A549 (cell line): Measurements from ENCODE around the gene EHBP1. TPM values are rescaled to one million over a fixed set of nuclear protein-coding genes. Genes with fewer than 3 reads are reported as not detected.
A peak's percentile ranks its signal among the peaks of the same experiment; 100 is the strongest.

Experiments used
- ATAC-seq, 2 experiments: fragments of 200-7000 bp in 1 of 2; fragments of >200 bp in 1 of 2; cut with Nextera tagmentation in 1 of 2; cut with Tn5 transposase in 1 of 2; 3 replicates each; pipeline versions ENCODE4 v1.8.0 to v1.9.1; 2018 to 2020; ENCODE audit warnings: mild to moderate bottlenecking in 1 of 2, moderate library complexity in 1 of 2
- CTCF ChIA-PET: fragments of 300-600 bp; sonication (Branson Sonifier 250); formaldehyde crosslinking; extraction: SDS; loops from one replicate; lab custom pipeline; 2021; ENCODE audit warnings: antibody characterized with exemption, inconsistent platforms; lab: Yijun Ruan, JAX
- POLR2A ChIA-PET: fragments of 350-600 bp; formaldehyde crosslinking; extraction: SDS; loops from one replicate; lab custom pipeline; 2021; ENCODE audit warnings: antibody characterized with exemption, inconsistent platforms; lab: Yijun Ruan, JAX
- DNase-seq, 2 experiments: peaks; one replicate each; pipeline versions ENCODE4 v3.0.0 to v3.0.0-alpha.2; 2011 to 2016; ENCODE audit warnings: low read depth in 1 of 2, low spot score in 1 of 2
- FAIRE-seq: peaks from 2 replicates; lab custom pipeline; 2011; peaks lifted over from hg19 to GRCh38; lab: Jason Lieb, UNC
- H3K27ac ChIP-seq, 2 experiments: fragments of >200 bp; sonication (Bioruptor Twin); formaldehyde crosslinking; 3 replicates each; pipeline ENCODE4 v1.5.1; 2016 to 2017
- H3K4me1 ChIP-seq: fragments of >200 bp; sonication (Bioruptor Twin); formaldehyde crosslinking; 3 replicates; pipeline ENCODE4 v1.6.1; 2016
- H3K4me2 ChIP-seq: fragments of >200 bp; sonication (Bioruptor Twin); formaldehyde crosslinking; 3 replicates; pipeline ENCODE4 v1.6.1; 2016
- H3K4me3 ChIP-seq: fragments of >200 bp; sonication (Bioruptor Twin); formaldehyde crosslinking; 3 replicates; pipeline ENCODE4 v1.5.1; 2016
- H3K9me3 ChIP-seq: fragments of >200 bp; sonication (Bioruptor Twin); formaldehyde crosslinking; 3 replicates; pipeline ENCODE4 v1.6.1; 2016
- CEBPB ChIP-seq, 2 experiments: fragments of >200 bp in 1 of 2; sonication (Bioruptor Twin) in 1 of 2; formaldehyde crosslinking in 1 of 2; IDR thresholded peaks; 2 replicates each; pipeline ENCODE4 v1.6.1; 2012 to 2016
- CHD2 ChIP-seq: fragments of 150-350 bp; IDR thresholded peaks from 2 replicates; pipeline ENCODE4 v1.6.1; 2014; ENCODE audit warnings: low read length; ENCODE audit not compliant: partially characterized antibody
- CTCF ChIP-seq: fragments of >200 bp; sonication (Bioruptor Twin); formaldehyde crosslinking; IDR thresholded peaks from 3 replicates; pipeline ENCODE4 v1.5.1; 2016
- ELK1 ChIP-seq: fragments of 150-350 bp; IDR thresholded peaks from 2 replicates; pipeline ENCODE4 v1.6.1; 2014; ENCODE audit warnings: low read depth, mild to moderate bottlenecking, low read length
- FOSL2 ChIP-seq, 2 experiments: fragments of 450-650 bp in 1 of 2; fragments of >200 bp in 1 of 2; sonication (Bioruptor Twin) in 1 of 2; formaldehyde crosslinking; IDR thresholded peaks; 2 replicates each; pipeline versions ENCODE4 v1.5.0 to v1.6.1; 2016 to 2020; ENCODE audit warnings: mild to moderate bottlenecking in 1 of 2, moderate library complexity in 1 of 2
- HOXA7 ChIP-seq: fragments of 250-450 bp; sonication (Bioruptor Pico); IDR thresholded peaks from 2 replicates; pipeline ENCODE4 v1.5.0; 2020; ENCODE audit warnings: mild to moderate bottlenecking, moderate library complexity
- JUNB ChIP-seq: fragments of >200 bp; sonication (Bioruptor Twin); formaldehyde crosslinking; IDR thresholded peaks from 2 replicates; pipeline ENCODE4 v1.6.1; 2016
- KDM1A ChIP-seq: fragments of 200-600 bp; sonication (generic); IDR thresholded peaks from 2 replicates; pipeline ENCODE4 v1.6.1; 2016; ENCODE audit warnings: low read depth, mild to moderate bottlenecking
- KDM5A ChIP-seq: fragments of 200-600 bp; sonication (generic); IDR thresholded peaks from 2 replicates; pipeline ENCODE4 v1.6.1; 2016; ENCODE audit warnings: antibody characterized with exemption, mild to moderate bottlenecking
- MAFK ChIP-seq: fragments of 450-650 bp; IDR thresholded peaks from 2 replicates; pipeline ENCODE4 v1.6.1; 2014; ENCODE audit not compliant: partially characterized antibody
- MAZ ChIP-seq: fragments of 150-350 bp; IDR thresholded peaks from 2 replicates; pipeline ENCODE4 v1.6.1; 2014; ENCODE audit warnings: antibody characterized with exemption, low read depth, low read length, borderline replicate concordance
- POLR2A ChIP-seq: IDR thresholded peaks from 2 replicates; pipeline ENCODE4 v1.6.1; 2012; ENCODE audit warnings: mild to moderate bottlenecking, low read length
- POLR2AphosphoS2 ChIP-seq: conservative IDR thresholded peaks from 2 replicates; pipeline ENCODE4 v1.6.1; 2012; ENCODE audit warnings: low read length, improper control_type of control experiment, inconsistent platforms
- RAD21 ChIP-seq, 2 experiments: fragments of >200 bp in 1 of 2; sonication (Bioruptor Twin) in 1 of 2; formaldehyde crosslinking in 1 of 2; IDR thresholded peaks in 1 of 2; conservative IDR thresholded peaks in 1 of 2; 2 replicates in 1 of 2; 3 replicates in 1 of 2; pipeline ENCODE4 v1.6.1; 2012 to 2018; ENCODE audit warnings: inconsistent platforms in 1 of 2
- RNF2 ChIP-seq: fragments of 200-600 bp; sonication (generic); IDR thresholded peaks from 2 replicates; pipeline ENCODE4 v1.6.1; 2016; ENCODE audit warnings: low read depth, mild to moderate bottlenecking, antibody characterized with exemption, moderate library complexity, borderline replicate concordance
- TP53 ChIP-seq: fragments of 250-450 bp; sonication (Bioruptor Pico); IDR thresholded peaks from 2 replicates; pipeline ENCODE4 v1.5.0; 2021; ENCODE audit warnings: mild to moderate bottlenecking, moderate library complexity
- ZFP36 ChIP-seq: fragments of 450-650 bp; IDR thresholded peaks from 2 replicates; pipeline ENCODE4 v1.6.1; 2014; ENCODE audit warnings: borderline replicate concordance; ENCODE audit not compliant: partially characterized antibody
- WGBS: methylation state at CpG from one replicate; pipeline ENCODE4 v1.1.6; 2017; ENCODE audit errors: missing lambda C conversion rate; 5-methylcytosine and 5-hydroxymethylcytosine counted together
- polyA plus RNA-seq, 4 experiments: library from polyadenylated mRNA; depleted of rRNA in 3 of 4; stranded (reverse); fragments of >200 nt; fragmentation: RNase III in 1 of 4; extraction: RNeasy Plus Mini Kit Qiagen cat#74134 plus additional on column Dnase treatment in 1 of 4; gene quantifications; 2 replicates in 3 of 4; 3 replicates in 1 of 4; pipeline ENCODE4 v1.2.3, GENCODE V29; 2011 to 2017
- TF ChIP-seq, protein P1 (sequence below): IDR thresholded peaks from 2 replicates; pipeline ENCODE4 v1.6.1; 2012
- TF ChIP-seq, protein P2 (sequence below): IDR thresholded peaks from 2 replicates; pipeline ENCODE4 v1.6.1; 2012; ENCODE audit warnings: low read depth, borderline replicate concordance
- TF ChIP-seq, protein P3 (sequence below): fragments of >200 bp; sonication (Bioruptor Twin); formaldehyde crosslinking; IDR thresholded peaks from 2 replicates; pipeline ENCODE4 v1.6.1; 2016

The EHBP1 gene
- polyA plus RNA-seq, 2 of the 4 experiments (the other 2 are of a cell fraction), result 65.7 to 204 TPM

GRCh38 chr2:62939735-62940491, 234.4 kb downstream of the EHBP1 start:
- TF ChIP-seq MAFK (peak; percentile 91), FOSL2 (IDR thresholded peaks at IDR 0.05) (no peak), FOSL2 (CRISPR knock-in tag; IDR thresholded peaks at IDR 0.05) (no peak)
- TF ChIP-seq, protein P1, sequence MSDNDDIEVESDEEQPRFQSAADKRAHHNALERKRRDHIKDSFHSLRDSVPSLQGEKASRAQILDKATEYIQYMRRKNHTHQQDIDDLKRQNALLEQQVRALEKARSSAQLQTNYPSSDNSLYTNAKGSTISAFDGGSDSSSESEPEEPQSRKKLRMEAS, result no peak
- no peaks in the 10 kb centered on the region for H3K9me3 ChIP-seq
- H3K4me2 ChIP-seq, result no peak overlapping the region
- H3K4me3 ChIP-seq, result no peak overlapping the region
- H3K4me1 ChIP-seq, result no peaks in the 10 kb centered on the region
- peak in 1 of 2 experiments; percentile 24 for DNase-seq
- no peak for FAIRE-seq
- WGBS, result 87% methylated on average over 5 of the region's 5 CpGs
- POLR2A ChIA-PET, result no interaction called here
- CTCF ChIA-PET, result interaction anchor here (0.5 to 0.7 kb wide), 2 partner anchors 13 to 1198 kb away, joined by 3 read pairs; no protein-coding TSS in a partner anchor
- ATAC-seq, result peak; percentile 71 to 72; a peak in 5 of 6 replicates
- H3K27ac ChIP-seq, result no peak overlapping the region

DNA sequence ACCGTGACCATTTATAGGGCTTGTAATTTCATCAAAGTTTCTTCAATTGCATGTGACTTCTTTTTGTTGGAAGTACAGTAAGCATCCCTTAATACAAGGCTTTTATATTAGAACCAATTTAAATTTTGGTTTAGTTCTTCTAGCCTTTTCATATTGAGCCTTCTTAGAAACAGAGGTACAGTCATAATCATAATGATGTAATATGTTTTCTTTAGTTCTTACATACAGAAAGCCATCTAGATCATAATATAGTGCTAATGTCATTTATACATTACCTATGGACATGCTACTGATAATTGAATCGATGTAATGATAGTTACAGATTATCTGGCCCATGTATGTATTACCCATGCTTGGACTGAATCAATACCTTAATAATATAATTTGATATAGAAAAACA, 235.2 kb downstream of the EHBP1 start:
- 95% methylated on average over 2 of the region's 2 CpGs for WGBS
- no peak for TF ChIP-seq POLR2A
- TF ChIP-seq HOXA7 (CRISPR knock-in tag), result no peak
- TF ChIP-seq TP53 (CRISPR knock-in tag), result no peak
- no peak for TF ChIP-seq CTCF
- TF ChIP-seq, protein P2, sequence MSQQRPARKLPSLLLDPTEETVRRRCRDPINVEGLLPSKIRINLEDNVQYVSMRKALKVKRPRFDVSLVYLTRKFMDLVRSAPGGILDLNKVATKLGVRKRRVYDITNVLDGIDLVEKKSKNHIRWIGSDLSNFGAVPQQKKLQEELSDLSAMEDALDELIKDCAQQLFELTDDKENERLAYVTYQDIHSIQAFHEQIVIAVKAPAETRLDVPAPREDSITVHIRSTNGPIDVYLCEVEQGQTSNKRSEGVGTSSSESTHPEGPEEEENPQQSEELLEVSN, result no peak
- Histone ChIP-seq H3K4me2 (no peak overlapping the region), H3K9me3 (no peaks in the 10 kb centered on the region), H3K27ac (no peak overlapping the region), H3K4me1 (no peaks in the 10 kb centered on the region), H3K4me3 (no peak overlapping the region)
- POLR2A ChIA-PET, result no interaction called here
- CTCF ChIA-PET, result no interaction called here
- no peak for ATAC-seq
- FAIRE-seq, result peak; percentile 72
- DNase-seq, result no peak

DNA sequence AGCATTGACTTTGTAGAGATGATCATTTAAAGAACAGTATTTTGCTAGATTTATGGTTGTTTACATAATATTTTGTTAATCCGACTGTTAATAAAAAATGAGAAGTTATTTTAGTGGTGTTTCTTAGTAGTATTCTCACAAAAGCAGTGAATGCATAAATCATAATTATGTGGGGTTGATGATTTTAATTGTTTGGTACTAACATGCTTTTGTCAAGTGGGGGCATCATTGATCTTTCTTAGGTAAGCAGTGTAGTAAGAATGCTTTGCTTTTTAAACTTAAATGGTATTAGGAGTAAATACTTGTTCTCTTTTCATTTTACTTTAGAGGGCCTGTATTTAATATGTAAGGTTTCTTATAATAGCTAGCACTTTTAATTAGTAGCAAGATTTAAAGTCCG, 235.9 kb downstream of the EHBP1 start:
- H3K9me3 ChIP-seq, result no peaks in the 10 kb centered on the region
- H3K4me1 ChIP-seq, result no peaks in the 10 kb centered on the region
- DNase-seq, result no peak
- 88% methylated on average over 2 of the region's 2 CpGs for WGBS
- no peak overlapping the region for H3K27ac ChIP-seq
- peak; percentile 23 for FAIRE-seq
- POLR2A ChIA-PET, result no interaction called here
- ATAC-seq, result no peak
- TF ChIP-seq RAD21 (conservative IDR thresholded peaks at IDR 0.05 in 1 of 2, IDR thresholded peaks at IDR 0.05 in 1 of 2) (0 out of 5 replicates have a peak, but pooled peaks of 1 of the 2 experiments have one; percentile 9), MAZ (no peak), POLR2AphosphoS2 (no peak)
- CTCF ChIA-PET, result no interaction called here
- H3K4me2 ChIP-seq, result no peak overlapping the region
- H3K4me3 ChIP-seq, result no peak overlapping the region

- CTCF ChIA-PET, result no interaction called here
- ATAC-seq, result no peak
- Histone ChIP-seq H3K4me3 (no peak overlapping the region), H3K4me2 (no peak overlapping the region), H3K9me3 (no peaks in the 10 kb centered on the region), H3K4me1 (no peaks in the 10 kb centered on the region)
- POLR2A ChIA-PET, result no interaction called here
- no peak for DNase-seq
- no peak for FAIRE-seq
- WGBS, result 90% methylated on average over 2 of the region's 2 CpGs
- TF ChIP-seq CHD2 (no peak), MAFK (peak; percentile 68)
- TF ChIP-seq, all 56 proteins: peak for 1
- H3K27ac ChIP-seq, result no peak overlapping the region
Measured at GRCh38 chr2:62944362-62944761, 238.8 kb downstream of the EHBP1 start.

DNA sequence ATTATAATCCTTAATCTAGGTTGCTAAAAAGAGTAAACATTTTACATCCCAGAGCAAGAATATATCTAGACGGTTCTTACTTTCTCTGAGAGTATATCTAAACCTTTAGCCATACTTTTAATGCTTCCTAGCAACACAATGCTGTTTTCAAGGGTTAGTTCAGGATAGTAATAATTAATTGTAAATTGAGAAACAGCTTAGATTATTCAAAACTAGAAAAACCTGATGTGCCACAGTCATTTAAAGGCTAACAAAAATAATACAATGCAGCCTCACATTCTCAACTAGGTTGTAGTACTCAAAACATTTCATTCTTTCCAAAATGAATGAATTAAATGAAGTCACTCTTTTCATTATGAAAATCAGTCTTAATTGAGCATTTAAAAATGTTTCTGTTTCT, 241.9 kb downstream of the EHBP1 start:
- Histone ChIP-seq H3K27ac (no peak overlapping the region), H3K9me3 (no peaks in the 10 kb centered on the region), H3K4me3 (no peak overlapping the region), H3K4me2 (no peak overlapping the region), H3K4me1 (no peaks in the 10 kb centered on the region)
- ATAC-seq (no peak), DNase-seq (no peak), FAIRE-seq (peak; percentile 93)
- WGBS, result 84% methylated on average over 1 of the region's 1 CpG
- ChIA-PET POLR2A (no interaction called here), CTCF (interaction anchor here (1.6 kb wide), 1 partner anchor 12 kb away, joined by 5 read pairs; no protein-coding TSS in a partner anchor)
- no peak for TF ChIP-seq ZFP36
- TF ChIP-seq KDM5A, result no peak
- no peak for TF ChIP-seq ELK1
- TF ChIP-seq, protein P3, sequence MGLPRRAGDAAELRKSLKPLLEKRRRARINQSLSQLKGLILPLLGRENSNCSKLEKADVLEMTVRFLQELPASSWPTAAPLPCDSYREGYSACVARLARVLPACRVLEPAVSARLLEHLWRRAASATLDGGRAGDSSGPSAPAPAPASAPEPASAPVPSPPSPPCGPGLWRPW, result no peak
- no peak for TF ChIP-seq JUNB
- TF ChIP-seq RNF2, result no peak
- no peak for TF ChIP-seq FOSL2 (IDR thresholded peaks at IDR 0.05)
- no peak for TF ChIP-seq FOSL2 (CRISPR knock-in tag; IDR thresholded peaks at IDR 0.05)
- no peak for TF ChIP-seq KDM1A
- no peak for TF ChIP-seq CEBPB (IDR thresholded peaks at IDR 0.05)
